ENCODE results near the gene TNFRSF9. TPM values are rescaled to one million over a fixed set of nuclear protein-coding genes. Genes with fewer than 3 reads are reported as not detected.

TNFRSF9 gene
- total and polyA plus RNA-seq, 9 of the 15 experiments (the other 6 are each of a cell fraction or from before 2014, with no cell fraction given): 0.04 to 0.29 (median 0.08) TPM; not detected in 1

DNA sequence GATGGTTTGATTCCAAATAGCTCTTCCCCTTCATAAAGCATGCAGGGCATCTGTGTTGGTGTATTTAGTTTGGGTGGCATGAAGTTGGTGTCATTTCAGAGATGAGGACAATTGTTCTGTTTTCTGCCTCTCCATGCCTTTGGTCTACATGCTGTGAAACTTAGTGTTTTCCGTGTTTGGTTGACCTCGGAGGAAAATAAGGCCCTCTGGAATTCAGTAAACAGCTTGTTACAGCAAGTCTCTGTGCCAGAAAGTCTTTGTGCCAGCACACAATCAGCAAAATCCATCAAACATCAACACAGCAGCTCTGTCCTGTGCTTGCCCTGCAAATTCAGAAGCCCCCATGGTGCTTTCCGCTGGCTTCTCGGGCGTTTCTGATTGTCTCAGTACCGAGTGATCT is 30.4 kb upstream of the TNFRSF9 start (continued):
- TF ChIP-seq, protein P1, sequence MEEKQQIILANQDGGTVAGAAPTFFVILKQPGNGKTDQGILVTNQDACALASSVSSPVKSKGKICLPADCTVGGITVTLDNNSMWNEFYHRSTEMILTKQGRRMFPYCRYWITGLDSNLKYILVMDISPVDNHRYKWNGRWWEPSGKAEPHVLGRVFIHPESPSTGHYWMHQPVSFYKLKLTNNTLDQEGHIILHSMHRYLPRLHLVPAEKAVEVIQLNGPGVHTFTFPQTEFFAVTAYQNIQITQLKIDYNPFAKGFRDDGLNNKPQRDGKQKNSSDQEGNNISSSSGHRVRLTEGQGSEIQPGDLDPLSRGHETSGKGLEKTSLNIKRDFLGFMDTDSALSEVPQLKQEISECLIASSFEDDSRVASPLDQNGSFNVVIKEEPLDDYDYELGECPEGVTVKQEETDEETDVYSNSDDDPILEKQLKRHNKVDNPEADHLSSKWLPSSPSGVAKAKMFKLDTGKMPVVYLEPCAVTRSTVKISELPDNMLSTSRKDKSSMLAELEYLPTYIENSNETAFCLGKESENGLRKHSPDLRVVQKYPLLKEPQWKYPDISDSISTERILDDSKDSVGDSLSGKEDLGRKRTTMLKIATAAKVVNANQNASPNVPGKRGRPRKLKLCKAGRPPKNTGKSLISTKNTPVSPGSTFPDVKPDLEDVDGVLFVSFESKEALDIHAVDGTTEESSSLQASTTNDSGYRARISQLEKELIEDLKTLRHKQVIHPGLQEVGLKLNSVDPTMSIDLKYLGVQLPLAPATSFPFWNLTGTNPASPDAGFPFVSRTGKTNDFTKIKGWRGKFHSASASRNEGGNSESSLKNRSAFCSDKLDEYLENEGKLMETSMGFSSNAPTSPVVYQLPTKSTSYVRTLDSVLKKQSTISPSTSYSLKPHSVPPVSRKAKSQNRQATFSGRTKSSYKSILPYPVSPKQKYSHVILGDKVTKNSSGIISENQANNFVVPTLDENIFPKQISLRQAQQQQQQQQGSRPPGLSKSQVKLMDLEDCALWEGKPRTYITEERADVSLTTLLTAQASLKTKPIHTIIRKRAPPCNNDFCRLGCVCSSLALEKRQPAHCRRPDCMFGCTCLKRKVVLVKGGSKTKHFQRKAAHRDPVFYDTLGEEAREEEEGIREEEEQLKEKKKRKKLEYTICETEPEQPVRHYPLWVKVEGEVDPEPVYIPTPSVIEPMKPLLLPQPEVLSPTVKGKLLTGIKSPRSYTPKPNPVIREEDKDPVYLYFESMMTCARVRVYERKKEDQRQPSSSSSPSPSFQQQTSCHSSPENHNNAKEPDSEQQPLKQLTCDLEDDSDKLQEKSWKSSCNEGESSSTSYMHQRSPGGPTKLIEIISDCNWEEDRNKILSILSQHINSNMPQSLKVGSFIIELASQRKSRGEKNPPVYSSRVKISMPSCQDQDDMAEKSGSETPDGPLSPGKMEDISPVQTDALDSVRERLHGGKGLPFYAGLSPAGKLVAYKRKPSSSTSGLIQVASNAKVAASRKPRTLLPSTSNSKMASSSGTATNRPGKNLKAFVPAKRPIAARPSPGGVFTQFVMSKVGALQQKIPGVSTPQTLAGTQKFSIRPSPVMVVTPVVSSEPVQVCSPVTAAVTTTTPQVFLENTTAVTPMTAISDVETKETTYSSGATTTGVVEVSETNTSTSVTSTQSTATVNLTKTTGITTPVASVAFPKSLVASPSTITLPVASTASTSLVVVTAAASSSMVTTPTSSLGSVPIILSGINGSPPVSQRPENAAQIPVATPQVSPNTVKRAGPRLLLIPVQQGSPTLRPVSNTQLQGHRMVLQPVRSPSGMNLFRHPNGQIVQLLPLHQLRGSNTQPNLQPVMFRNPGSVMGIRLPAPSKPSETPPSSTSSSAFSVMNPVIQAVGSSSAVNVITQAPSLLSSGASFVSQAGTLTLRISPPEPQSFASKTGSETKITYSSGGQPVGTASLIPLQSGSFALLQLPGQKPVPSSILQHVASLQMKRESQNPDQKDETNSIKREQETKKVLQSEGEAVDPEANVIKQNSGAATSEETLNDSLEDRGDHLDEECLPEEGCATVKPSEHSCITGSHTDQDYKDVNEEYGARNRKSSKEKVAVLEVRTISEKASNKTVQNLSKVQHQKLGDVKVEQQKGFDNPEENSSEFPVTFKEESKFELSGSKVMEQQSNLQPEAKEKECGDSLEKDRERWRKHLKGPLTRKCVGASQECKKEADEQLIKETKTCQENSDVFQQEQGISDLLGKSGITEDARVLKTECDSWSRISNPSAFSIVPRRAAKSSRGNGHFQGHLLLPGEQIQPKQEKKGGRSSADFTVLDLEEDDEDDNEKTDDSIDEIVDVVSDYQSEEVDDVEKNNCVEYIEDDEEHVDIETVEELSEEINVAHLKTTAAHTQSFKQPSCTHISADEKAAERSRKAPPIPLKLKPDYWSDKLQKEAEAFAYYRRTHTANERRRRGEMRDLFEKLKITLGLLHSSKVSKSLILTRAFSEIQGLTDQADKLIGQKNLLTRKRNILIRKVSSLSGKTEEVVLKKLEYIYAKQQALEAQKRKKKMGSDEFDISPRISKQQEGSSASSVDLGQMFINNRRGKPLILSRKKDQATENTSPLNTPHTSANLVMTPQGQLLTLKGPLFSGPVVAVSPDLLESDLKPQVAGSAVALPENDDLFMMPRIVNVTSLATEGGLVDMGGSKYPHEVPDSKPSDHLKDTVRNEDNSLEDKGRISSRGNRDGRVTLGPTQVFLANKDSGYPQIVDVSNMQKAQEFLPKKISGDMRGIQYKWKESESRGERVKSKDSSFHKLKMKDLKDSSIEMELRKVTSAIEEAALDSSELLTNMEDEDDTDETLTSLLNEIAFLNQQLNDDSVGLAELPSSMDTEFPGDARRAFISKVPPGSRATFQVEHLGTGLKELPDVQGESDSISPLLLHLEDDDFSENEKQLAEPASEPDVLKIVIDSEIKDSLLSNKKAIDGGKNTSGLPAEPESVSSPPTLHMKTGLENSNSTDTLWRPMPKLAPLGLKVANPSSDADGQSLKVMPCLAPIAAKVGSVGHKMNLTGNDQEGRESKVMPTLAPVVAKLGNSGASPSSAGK (IDR thresholded peaks at IDR 0.05): no peak
- TF ChIP-seq HEY1 (CRISPR knock-in tag; IDR thresholded peaks at IDR 0.05; ENCODE audit: borderline replicate concordance) (no peak), ZNF212 (CRISPR knock-in tag; IDR thresholded peaks at IDR 0.05) (no peak), CREM (IDR thresholded peaks at IDR 0.05; ENCODE audit: low read depth) (no peak), SETDB1 (IDR thresholded peaks at IDR 0.05; ENCODE audit: low read length) (no peak), ZNF780A (CRISPR knock-in tag; IDR thresholded peaks at IDR 0.05) (no peak), BRF1 (IDR thresholded peaks at IDR 0.05; ENCODE audit: borderline replicate concordance, extremely low read depth, insufficient read length) (no peak)
- TF ChIP-seq, protein P2, sequence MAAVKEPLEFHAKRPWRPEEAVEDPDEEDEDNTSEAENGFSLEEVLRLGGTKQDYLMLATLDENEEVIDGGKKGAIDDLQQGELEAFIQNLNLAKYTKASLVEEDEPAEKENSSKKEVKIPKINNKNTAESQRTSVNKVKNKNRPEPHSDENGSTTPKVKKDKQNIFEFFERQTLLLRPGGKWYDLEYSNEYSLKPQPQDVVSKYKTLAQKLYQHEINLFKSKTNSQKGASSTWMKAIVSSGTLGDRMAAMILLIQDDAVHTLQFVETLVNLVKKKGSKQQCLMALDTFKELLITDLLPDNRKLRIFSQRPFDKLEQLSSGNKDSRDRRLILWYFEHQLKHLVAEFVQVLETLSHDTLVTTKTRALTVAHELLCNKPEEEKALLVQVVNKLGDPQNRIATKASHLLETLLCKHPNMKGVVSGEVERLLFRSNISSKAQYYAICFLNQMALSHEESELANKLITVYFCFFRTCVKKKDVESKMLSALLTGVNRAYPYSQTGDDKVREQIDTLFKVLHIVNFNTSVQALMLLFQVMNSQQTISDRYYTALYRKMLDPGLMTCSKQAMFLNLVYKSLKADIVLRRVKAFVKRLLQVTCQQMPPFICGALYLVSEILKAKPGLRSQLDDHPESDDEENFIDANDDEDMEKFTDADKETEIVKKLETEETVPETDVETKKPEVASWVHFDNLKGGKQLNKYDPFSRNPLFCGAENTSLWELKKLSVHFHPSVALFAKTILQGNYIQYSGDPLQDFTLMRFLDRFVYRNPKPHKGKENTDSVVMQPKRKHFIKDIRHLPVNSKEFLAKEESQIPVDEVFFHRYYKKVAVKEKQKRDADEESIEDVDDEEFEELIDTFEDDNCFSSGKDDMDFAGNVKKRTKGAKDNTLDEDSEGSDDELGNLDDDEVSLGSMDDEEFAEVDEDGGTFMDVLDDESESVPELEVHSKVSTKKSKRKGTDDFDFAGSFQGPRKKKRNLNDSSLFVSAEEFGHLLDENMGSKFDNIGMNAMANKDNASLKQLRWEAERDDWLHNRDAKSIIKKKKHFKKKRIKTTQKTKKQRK (IDR thresholded peaks at IDR 0.05; ENCODE audit: borderline replicate concordance, low read depth, low read length): no peak

All from K562 (cell line).